A673 (cell line): ENCODE results near the gene SMIM38. TPM values are rescaled to one million over a fixed set of nuclear protein-coding genes. Genes with fewer than 3 reads are reported as not detected.

ENCODE experiments used
- BruUV-seq: library from RNA; stranded (reverse); fragments of 400-500 nt; replicated peaks from 2 replicates; lab custom pipeline; 2021; lab: Mats Ljungman, UMichigan
- CTCF ChIA-PET: fragments of 300-600 bp; sonication (Branson Sonifier 250); formaldehyde crosslinking; loops from one replicate; lab custom pipeline; 2022; ENCODE audit warnings: antibody characterized with exemption; lab: Charles Lee
- POLR2A ChIA-PET: fragments of 300-600 bp; sonication (Branson Sonifier 250); formaldehyde crosslinking; loops from one replicate; lab custom pipeline; 2022; ENCODE audit warnings: antibody characterized with exemption; ENCODE audit not compliant: low non-redundant PET; lab: Charles Lee
- DNase-seq: peaks from one replicate; pipeline ENCODE4 v3.0.0-alpha.2; 2015; ENCODE audit warnings: low spot score
- H3K27ac ChIP-seq: fragments of 200-600 bp; sonication (generic); 2 replicates; pipeline ENCODE4 v1.5.1; 2016; ENCODE audit warnings: mixed run types, low read depth, mild to moderate bottlenecking, mixed read lengths, antibody characterized with exemption, low read length; ENCODE audit not compliant: poor library complexity, severe bottlenecking
- H3K27me3 ChIP-seq: fragments of 200-600 bp; sonication (generic); replicated peaks from 2 replicates; pipeline ENCODE4 v1.6.1; 2017; ENCODE audit warnings: mixed run types, low read depth, mild to moderate bottlenecking, mixed read lengths, antibody characterized with exemption, low read length; ENCODE audit not compliant: insufficient read depth, poor library complexity
- H3K36me3 ChIP-seq: fragments of 200-600 bp; sonication (generic); 2 replicates; pipeline ENCODE4 v1.6.1; 2016; ENCODE audit warnings: mixed run types, mild to moderate bottlenecking, mixed read lengths, antibody characterized with exemption, low read length; ENCODE audit not compliant: insufficient read depth, poor library complexity, severe bottlenecking
- H3K4me1 ChIP-seq: fragments of 200-600 bp; sonication (generic); 2 replicates; pipeline ENCODE4 v1.6.1; 2017; ENCODE audit warnings: mixed run types, mild to moderate bottlenecking, mixed read lengths, antibody characterized with exemption, low read length; ENCODE audit not compliant: insufficient read depth, poor library complexity, severe bottlenecking
- H3K4me3 ChIP-seq: fragments of 200-600 bp; sonication (generic); 2 replicates; pipeline ENCODE4 v1.5.1; 2016; ENCODE audit warnings: low read depth, mixed run types, mild to moderate bottlenecking, mixed read lengths, low read length; ENCODE audit not compliant: poor library complexity, severe bottlenecking
- H3K9me3 ChIP-seq: fragments of 200-600 bp; sonication (generic); 2 replicates; pipeline ENCODE4 v1.6.1; 2016; ENCODE audit warnings: mixed run types, low read depth, mild to moderate bottlenecking, mixed read lengths, antibody characterized with exemption, low read length; ENCODE audit not compliant: poor library complexity, severe bottlenecking
- EZH2 ChIP-seq: fragments of 200-600 bp; sonication (generic); IDR thresholded peaks from 2 replicates; pipeline ENCODE4 v1.6.1; 2017; ENCODE audit warnings: borderline replicate concordance, low read depth, mild to moderate bottlenecking, mixed read lengths, antibody characterized with exemption, low read length; ENCODE audit not compliant: poor library complexity, severe bottlenecking
- intact Hi-C: fragments of 100-400 bp; cut with micrococcal nuclease; formaldehyde crosslinking; loops from one replicate; pipeline ENCODE4 v1.10.0; 2022; ENCODE audit not compliant: unreplicated experiment
- total RNA-seq: library from RNA; stranded (reverse); gene quantifications from 2 replicates; pipeline ENCODE4 v1.2.3, GENCODE V29; 2021
- TF ChIP-seq, protein P1 (sequence below): fragments of 300-800, 200-600 bp; sonication (generic); conservative IDR thresholded peaks from 2 replicates; pipeline ENCODE4 v1.5.1; 2017; ENCODE audit warnings: low read depth, mild to moderate bottlenecking, antibody characterized with exemption, low read length, moderate library complexity, mixed read lengths

The SMIM38 gene
- total RNA-seq, 1 experiment from 2014 or later: 0.88 TPM

DNA sequence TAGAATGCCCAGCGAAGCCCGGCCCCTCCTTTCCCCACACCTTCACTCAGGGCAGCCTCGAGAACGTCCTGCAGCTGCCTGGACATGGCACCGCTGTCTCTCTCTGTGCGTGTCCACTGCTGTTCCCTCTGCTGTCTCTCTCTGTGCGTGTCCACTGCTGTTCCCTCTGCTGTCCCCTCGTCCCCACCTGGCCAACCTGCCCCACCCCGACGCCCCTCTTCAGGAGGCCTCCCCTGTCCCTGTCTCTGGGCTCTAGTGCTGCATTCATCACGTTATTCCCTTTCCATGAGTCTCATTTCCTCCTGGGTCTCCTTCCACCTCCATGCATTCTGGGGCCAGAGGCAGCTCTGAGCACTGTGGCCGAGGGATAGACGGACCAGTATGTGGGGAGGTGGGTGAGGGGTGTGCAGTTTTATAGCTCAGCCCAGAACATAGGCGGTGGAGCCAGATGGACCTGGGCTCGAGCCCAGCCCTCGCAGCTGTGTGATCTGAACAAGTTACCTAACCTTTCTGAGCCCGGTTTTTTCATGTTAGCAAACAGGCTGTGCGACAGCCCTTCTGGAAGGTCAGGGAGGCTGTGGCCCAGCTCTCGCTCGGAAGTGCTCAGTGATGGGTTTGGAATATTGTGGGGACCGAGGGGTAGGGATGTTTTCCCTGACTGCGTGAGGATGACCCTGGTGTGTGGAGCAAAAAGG lies 41.9 kb upstream of the SMIM38 start:
- no peaks in the 10 kb centered on the region for H3K27me3 ChIP-seq
- intact Hi-C loops: no loop called here
- no peak overlapping the region for H3K27ac ChIP-seq
- TF ChIP-seq EZH2: no peak
- TF ChIP-seq, protein P1, sequence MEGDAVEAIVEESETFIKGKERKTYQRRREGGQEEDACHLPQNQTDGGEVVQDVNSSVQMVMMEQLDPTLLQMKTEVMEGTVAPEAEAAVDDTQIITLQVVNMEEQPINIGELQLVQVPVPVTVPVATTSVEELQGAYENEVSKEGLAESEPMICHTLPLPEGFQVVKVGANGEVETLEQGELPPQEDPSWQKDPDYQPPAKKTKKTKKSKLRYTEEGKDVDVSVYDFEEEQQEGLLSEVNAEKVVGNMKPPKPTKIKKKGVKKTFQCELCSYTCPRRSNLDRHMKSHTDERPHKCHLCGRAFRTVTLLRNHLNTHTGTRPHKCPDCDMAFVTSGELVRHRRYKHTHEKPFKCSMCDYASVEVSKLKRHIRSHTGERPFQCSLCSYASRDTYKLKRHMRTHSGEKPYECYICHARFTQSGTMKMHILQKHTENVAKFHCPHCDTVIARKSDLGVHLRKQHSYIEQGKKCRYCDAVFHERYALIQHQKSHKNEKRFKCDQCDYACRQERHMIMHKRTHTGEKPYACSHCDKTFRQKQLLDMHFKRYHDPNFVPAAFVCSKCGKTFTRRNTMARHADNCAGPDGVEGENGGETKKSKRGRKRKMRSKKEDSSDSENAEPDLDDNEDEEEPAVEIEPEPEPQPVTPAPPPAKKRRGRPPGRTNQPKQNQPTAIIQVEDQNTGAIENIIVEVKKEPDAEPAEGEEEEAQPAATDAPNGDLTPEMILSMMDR: no peak
- ChIA-PET POLR2A (no interaction called here), CTCF (no interaction called here)
- no peaks in the 10 kb centered on the region for H3K36me3 ChIP-seq
- no TSS peak for BruUV-seq
- no peak for DNase-seq
- H3K9me3 ChIP-seq: no peaks in the 10 kb centered on the region
- no peaks in the 10 kb centered on the region for H3K4me1 ChIP-seq
- H3K4me3 ChIP-seq: no peak overlapping the region

DNA sequence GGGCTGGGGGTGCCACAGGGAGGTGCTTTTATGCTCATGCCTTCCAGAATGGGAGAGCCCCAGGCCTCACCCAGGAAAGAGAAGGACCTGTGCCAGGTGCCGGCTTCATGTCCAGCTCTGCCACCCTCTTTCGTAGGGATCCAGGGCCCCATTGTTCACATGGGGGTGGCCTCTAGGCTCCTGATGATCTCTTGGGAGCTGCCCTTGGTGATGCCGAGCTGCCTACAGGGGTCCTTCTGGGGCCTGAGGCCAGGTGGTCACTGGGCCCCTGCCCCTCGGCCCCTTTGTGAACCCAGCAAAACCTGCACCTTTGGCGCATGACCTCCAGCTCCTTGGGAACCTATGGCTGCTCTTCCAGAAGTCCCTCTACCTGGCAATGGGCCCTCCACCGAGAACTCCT lies 41.4 kb upstream of the SMIM38 start:
- intact Hi-C loops: no loop called here
- DNase-seq: no peak
- CTCF ChIA-PET: interaction anchor here (1.1 kb wide), 1 partner anchor 17 kb away, joined by 4 read pairs; no protein-coding TSS in a partner anchor

DNA sequence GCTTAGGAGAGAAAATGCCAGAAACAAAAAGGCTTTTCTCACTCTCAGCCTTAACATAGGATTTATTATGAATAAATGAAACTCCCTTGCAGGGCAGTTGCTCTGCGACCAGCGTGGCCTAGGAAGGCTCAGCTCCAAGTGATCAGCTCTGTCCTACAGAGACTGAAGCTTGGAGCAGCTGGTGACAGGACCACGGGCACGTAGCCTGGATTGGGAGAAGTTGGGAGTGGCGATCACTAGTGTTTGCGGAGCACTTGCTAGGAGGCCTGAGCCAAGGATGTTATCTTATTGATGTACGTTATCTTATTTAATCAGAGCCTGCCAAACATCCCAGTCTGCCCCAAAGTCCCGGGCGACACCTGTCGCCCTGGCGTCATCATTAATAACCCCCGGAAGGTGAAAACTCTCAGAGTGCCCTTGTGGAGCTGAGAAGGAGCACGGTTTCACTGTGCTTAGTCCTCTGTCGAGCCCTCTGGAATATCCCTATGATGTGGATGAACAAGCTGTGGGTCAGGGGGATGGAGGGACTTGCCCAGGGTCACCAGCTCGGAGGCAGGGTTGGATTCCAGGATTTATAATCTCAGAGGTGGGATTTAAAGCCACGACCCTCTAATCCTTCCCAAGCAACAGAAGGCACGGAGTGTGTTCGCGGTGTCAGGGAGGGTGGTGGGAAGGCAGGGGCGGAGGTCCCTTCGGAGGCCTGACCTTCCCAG lies 40.8 kb upstream of the SMIM38 start:
- intact Hi-C loops: no loop called here
- H3K36me3 ChIP-seq: no peaks in the 10 kb centered on the region
- ChIA-PET POLR2A (no interaction called here), CTCF (interaction anchor here (1.1 kb wide), 1 partner anchor 16 kb away, joined by 4 read pairs; no protein-coding TSS in a partner anchor)
- no TSS peak for BruUV-seq
- DNase-seq: no peak
- no peak overlapping the region for H3K27ac ChIP-seq
- no peak overlapping the region for H3K4me3 ChIP-seq
- H3K9me3 ChIP-seq: no peaks in the 10 kb centered on the region
- no peak for TF ChIP-seq EZH2
- H3K27me3 ChIP-seq: no peaks in the 10 kb centered on the region
- no peaks in the 10 kb centered on the region for H3K4me1 ChIP-seq

More for the DNA sequence above, 41.4 kb upstream of the SMIM38 start:
- Histone ChIP-seq H3K36me3 (no peaks in the 10 kb centered on the region), H3K27me3 (no peaks in the 10 kb centered on the region), H3K27ac (no peak overlapping the region), H3K9me3 (no peaks in the 10 kb centered on the region), H3K4me1 (no peaks in the 10 kb centered on the region), H3K4me3 (no peak overlapping the region)
- TF ChIP-seq, protein P1: no peak
- no peak for TF ChIP-seq EZH2
- POLR2A ChIA-PET: no interaction called here
- no TSS peak for BruUV-seq
